ENCODE measurements around the gene DNTT. TPM values are rescaled to one million over a fixed set of nuclear protein-coding genes. Genes with fewer than 3 reads are reported as not detected.
A peak's percentile ranks its signal among the peaks of the same experiment; 100 is the strongest.

The DNTT gene
- total and polyA plus RNA-seq, 2 experiments from 2014 or later: not detected

DNA sequence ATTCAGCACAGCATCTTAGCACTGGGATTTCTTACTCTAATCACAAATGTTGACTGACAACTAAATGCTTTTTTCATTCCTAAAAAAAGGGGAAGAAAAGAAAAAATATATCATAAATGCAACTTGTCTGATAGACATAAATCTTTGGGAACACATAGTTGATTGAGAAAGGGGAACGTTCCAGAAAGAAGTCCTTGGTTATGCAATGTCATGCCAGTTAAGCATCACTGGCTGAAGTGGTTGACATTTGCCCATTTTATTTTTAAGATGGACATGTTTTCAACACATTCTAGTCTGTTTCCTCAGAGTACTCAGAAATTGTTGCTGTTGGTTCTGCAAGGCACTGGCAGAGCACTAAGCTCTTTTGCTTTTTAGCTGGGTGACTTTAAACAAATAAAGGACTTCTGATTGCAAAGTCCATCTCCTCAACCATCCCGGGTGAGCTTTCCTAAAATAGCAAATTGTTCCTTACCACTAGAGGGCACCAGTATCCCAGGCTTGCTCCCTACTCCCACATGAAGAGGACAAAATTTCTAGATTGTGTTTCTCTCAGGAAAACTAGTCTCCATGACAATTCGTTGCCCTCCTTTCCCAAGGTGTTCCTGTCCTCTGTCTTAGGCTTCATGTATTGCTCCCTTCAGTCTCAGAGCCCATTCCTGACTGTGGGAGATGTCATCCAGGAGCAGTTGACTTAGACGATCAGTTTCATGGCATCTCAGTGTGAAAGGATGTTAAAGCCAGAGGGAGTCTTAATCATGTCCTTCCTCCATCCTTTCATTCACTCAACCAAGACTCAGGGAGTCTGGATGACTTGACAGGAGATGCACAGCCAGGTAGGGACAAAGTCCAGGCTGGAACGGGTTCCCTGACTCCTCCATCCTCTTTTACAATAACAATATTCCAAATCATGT lies 30.6 kb downstream of the DNTT start (continued):
- TF ChIP-seq ZNF462 (CRISPR knock-in tag; IDR thresholded peaks at IDR 0.05): peak; percentile 13; the same call in 1 of the 2 replicates
- TF ChIP-seq CREB1 (CRISPR knock-in tag; IDR thresholded peaks at IDR 0.05; ENCODE audit: low read depth): no peak
- TF ChIP-seq, protein P1, sequence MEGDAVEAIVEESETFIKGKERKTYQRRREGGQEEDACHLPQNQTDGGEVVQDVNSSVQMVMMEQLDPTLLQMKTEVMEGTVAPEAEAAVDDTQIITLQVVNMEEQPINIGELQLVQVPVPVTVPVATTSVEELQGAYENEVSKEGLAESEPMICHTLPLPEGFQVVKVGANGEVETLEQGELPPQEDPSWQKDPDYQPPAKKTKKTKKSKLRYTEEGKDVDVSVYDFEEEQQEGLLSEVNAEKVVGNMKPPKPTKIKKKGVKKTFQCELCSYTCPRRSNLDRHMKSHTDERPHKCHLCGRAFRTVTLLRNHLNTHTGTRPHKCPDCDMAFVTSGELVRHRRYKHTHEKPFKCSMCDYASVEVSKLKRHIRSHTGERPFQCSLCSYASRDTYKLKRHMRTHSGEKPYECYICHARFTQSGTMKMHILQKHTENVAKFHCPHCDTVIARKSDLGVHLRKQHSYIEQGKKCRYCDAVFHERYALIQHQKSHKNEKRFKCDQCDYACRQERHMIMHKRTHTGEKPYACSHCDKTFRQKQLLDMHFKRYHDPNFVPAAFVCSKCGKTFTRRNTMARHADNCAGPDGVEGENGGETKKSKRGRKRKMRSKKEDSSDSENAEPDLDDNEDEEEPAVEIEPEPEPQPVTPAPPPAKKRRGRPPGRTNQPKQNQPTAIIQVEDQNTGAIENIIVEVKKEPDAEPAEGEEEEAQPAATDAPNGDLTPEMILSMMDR (conservative IDR thresholded peaks at IDR 0.05; ENCODE audit: low read depth in 2 of 2): peak; percentile 88 to 94

DNA sequence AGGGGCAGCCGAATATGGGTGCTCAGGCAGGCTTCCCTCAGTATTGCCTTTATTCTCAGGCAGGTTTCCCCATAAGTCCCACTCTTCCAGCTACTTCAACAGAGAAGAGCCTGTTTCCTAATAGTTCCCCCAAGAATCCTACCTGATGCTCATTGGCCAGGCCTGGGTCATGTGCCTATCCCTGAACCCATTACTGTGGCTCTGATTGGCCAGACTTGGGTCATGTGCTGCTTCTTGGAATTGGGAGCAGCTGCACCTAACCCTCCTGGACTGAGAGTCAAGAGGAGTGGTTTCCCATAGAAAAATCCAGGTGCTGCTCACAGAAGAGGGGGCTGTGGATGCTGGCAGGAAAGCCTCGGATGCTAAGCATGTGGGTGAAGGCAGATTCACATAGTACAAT lies 32.9 kb downstream of the DNTT start:
- Histone ChIP-seq H3K36me3 (ENCODE audit: insufficient read depth) (no peaks in the 10 kb centered on the region), H3K27ac (ENCODE audit: low read depth) (no peak overlapping the region), H2AFZ (no peak overlapping the region), H3K4me1 (ENCODE audit: insufficient read depth) (peaks cover 11% of the 10 kb centered on the region), H3K4me3 (no peak overlapping the region), H4K20me1 (replicated peaks; ENCODE audit: insufficient read depth) (no peaks in the 10 kb centered on the region), H3K27me3 (ENCODE audit: insufficient read depth) (no peaks in the 10 kb centered on the region), H3K79me2 (replicated peaks; ENCODE audit: insufficient read depth) (no peaks in the 10 kb centered on the region), H3K9me2 (ENCODE audit: insufficient read depth) (no peaks in the 10 kb centered on the region), H3K4me2 (no peak overlapping the region), H3F3A (replicated peaks; ENCODE audit: low read depth) (no peaks in the 10 kb centered on the region)
- no peaks in the 10 kb centered on the region for H3K9me3 Mint-ChIP-seq
- H3K4me1 Mint-ChIP-seq: peaks cover 25% of the 10 kb centered on the region; the same call in 2 of the 3 replicates
- ATAC-seq (no peak), DNase-seq (ENCODE audit: low spot score) (peak; percentile 7)
- no peak overlapping the region for H3K27ac Mint-ChIP-seq
- H3K27me3 Mint-ChIP-seq (ENCODE audit: insufficient read depth, low read depth, poor library complexity): peaks cover 5% of the 10 kb centered on the region
- H3K4me3 Mint-ChIP-seq: no peak overlapping the region
- H3K36me3 Mint-ChIP-seq (ENCODE audit: low read depth): no peaks in the 10 kb centered on the region
- TF ChIP-seq NANOG (IDR thresholded peaks at IDR 0.05; ENCODE audit: borderline replicate concordance) (no peak), REST (IDR thresholded peaks at IDR 0.05; ENCODE audit: unreplicated experiment) (no peak), JUNB (IDR thresholded peaks at IDR 0.05; ENCODE audit: unreplicated experiment) (no peak), STAT1 (IDR thresholded peaks at IDR 0.05; ENCODE audit: unreplicated experiment) (no peak), EZH2phosphoT487 (IDR thresholded peaks at IDR 0.05; ENCODE audit: unreplicated experiment) (no peak)
- TF ChIP-seq, protein P2, sequence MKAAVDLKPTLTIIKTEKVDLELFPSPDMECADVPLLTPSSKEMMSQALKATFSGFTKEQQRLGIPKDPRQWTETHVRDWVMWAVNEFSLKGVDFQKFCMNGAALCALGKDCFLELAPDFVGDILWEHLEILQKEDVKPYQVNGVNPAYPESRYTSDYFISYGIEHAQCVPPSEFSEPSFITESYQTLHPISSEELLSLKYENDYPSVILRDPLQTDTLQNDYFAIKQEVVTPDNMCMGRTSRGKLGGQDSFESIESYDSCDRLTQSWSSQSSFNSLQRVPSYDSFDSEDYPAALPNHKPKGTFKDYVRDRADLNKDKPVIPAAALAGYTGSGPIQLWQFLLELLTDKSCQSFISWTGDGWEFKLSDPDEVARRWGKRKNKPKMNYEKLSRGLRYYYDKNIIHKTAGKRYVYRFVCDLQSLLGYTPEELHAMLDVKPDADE (IDR thresholded peaks at IDR 0.05): no peak

Data from GM23338 (cell line).